Bronchial epithelial cell (primary cell): Measurements from ENCODE around the gene NHERF2. TPM values are rescaled to one million over a fixed set of nuclear protein-coding genes. Genes with fewer than 3 reads are reported as not detected.

Experiments used
- DNase-seq: peaks from one replicate; pipeline ENCODE4 v3.0.0-alpha.2; 2010; ENCODE audit warnings: low read depth
- FAIRE-seq: peaks from 2 replicates; lab custom pipeline; 2011; peaks lifted over from hg19 to GRCh38; lab: Jason Lieb, UNC
- H3K27me3 ChIP-seq: 2 replicates; pipeline ENCODE4 v1.5.1; 2011; ENCODE audit warnings: low read length; ENCODE audit not compliant: control insufficient read depth, insufficient read depth
- H3K36me3 ChIP-seq: 2 replicates; pipeline ENCODE4 v1.5.1; 2011; ENCODE audit warnings: low read length; ENCODE audit not compliant: control insufficient read depth, insufficient read depth
- H3K4me3 ChIP-seq: 2 replicates; pipeline ENCODE4 v1.5.1; 2011; ENCODE audit warnings: mild to moderate bottlenecking, low read depth, low read length, control low read depth
- total RNA-seq: library from RNA; depleted of rRNA; stranded (reverse); fragments of >200 nt; gene quantifications from 2 replicates; pipeline ENCODE4 v1.2.1, GENCODE V29; 2014
- TF ChIP-seq, protein P1 (sequence below): IDR thresholded peaks from 2 replicates; pipeline ENCODE4 v1.5.1; 2011; ENCODE audit warnings: mild to moderate bottlenecking, moderate library complexity, low read length, control low read depth, inconsistent platforms; ENCODE audit not compliant: insufficient read depth, severe bottlenecking

NHERF2 gene
- total RNA-seq, 1 donor from 2014 or later = 15.8 TPM

DNA sequence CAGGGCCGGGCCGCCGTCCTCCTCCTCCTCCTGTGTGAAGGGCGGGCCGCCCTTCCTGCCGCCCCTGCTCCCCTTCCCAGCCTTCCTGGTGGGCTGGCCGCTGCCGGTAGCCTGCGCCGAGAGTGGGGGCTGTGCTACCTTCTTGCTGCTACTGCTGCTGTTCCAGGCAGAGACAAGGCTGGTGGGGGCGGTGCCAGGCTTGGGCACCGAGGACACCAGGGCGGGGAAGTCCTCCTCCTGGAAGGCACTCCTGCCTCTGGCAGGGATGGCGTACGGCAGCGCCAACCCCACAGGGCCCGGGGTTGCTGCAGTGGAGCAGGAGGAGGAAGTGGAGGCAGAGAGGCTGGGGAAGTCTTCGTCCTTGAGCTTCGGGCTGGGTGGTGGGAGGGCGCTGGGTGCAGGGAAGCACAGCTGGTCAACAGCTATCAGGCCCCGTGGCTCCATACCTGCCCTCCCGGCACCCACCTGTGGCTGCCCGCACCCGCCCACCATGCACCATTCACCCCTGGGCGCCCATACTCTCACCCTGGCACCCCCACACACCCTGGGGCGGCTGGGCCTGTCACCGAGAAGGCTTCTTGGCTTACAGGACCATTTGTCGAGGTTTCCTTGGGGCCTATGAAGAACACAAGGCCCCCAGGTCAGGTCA, 26.7 kb upstream of the NHERF2 start:
- FAIRE-seq (no peak), DNase-seq (no peak)
- H3K27me3 ChIP-seq = no peaks in the 10 kb centered on the region
- peaks cover 54% of the 10 kb centered on the region for H3K36me3 ChIP-seq
- no peak overlapping the region for H3K4me3 ChIP-seq
- TF ChIP-seq, protein P1, sequence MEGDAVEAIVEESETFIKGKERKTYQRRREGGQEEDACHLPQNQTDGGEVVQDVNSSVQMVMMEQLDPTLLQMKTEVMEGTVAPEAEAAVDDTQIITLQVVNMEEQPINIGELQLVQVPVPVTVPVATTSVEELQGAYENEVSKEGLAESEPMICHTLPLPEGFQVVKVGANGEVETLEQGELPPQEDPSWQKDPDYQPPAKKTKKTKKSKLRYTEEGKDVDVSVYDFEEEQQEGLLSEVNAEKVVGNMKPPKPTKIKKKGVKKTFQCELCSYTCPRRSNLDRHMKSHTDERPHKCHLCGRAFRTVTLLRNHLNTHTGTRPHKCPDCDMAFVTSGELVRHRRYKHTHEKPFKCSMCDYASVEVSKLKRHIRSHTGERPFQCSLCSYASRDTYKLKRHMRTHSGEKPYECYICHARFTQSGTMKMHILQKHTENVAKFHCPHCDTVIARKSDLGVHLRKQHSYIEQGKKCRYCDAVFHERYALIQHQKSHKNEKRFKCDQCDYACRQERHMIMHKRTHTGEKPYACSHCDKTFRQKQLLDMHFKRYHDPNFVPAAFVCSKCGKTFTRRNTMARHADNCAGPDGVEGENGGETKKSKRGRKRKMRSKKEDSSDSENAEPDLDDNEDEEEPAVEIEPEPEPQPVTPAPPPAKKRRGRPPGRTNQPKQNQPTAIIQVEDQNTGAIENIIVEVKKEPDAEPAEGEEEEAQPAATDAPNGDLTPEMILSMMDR = no peak

DNA sequence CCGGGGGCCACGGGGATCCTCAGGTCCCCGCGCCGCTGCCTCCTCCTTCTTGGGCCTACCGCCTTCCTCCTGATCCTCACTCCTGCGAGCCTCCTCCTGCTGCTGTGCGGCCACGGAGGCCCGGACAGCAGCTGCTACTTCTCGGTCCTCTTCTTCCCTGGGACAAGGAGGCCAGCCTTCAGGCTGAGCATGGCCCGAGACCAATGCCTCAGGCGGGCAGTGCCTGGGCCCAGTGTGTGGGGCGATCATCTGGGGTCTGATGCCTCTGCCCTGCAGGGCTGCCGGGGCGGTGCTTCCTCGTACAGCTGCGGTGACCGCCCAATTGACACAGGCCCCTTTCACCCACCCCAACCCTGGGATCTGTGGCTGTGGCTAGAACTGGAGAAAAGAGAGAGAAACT, 25.7 kb upstream of the NHERF2 start:
- FAIRE-seq = no peak
- no peak overlapping the region for H3K4me3 ChIP-seq
- H3K36me3 ChIP-seq = peaks cover 63% of the 10 kb centered on the region
- TF ChIP-seq, protein P1 = no peak
- no peaks in the 10 kb centered on the region for H3K27me3 ChIP-seq
- DNase-seq = no peak

DNA sequence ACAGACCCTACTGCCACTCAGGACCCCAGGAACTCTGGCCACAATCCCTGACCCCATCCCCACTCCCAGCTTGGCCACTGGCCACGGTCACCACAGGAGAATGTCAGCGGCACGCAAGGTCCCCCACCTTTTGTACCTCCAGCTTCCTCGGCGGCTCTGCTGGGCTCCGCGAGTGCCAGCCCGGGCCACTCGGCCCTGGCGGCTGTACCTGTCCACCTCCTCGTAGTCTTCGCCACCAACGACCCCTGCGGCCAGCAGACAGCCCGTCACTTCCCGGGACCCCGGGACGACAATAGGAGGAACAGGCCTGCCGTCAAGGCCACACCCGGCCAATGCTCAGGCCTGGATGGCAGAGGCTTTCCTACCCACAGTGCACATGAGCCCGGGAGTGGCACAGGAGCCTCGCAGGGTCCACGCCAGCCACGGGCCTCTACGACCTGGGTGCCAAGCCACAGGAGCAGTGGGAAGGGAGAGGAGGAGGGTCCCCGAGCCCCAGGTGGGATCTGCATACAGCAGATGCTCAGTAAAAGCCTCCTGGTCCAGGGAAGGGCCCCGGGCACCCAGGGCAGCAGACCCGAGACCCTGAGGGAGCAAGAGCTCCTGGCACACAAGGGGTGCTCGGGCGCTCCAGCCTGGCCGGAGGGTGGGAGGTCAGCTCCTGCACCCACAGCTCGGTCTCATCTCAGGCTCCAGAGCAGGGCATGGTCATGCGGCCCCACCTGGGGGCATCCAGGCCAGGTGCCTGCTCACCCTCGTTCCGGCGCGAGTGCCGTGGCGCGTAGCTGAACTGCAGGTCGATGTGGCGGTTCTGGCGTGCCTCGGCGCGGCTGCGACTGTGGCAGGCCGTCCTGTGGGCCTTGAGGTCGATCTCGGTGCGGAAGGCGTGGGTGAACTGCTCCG, 25.0 kb upstream of the NHERF2 start:
- Histone ChIP-seq H3K27me3 (no peaks in the 10 kb centered on the region), H3K36me3 (peaks cover 64% of the 10 kb centered on the region), H3K4me3 (no peak overlapping the region)
- TF ChIP-seq, protein P1 = no peak
- FAIRE-seq (no peak), DNase-seq (no peak)

DNA sequence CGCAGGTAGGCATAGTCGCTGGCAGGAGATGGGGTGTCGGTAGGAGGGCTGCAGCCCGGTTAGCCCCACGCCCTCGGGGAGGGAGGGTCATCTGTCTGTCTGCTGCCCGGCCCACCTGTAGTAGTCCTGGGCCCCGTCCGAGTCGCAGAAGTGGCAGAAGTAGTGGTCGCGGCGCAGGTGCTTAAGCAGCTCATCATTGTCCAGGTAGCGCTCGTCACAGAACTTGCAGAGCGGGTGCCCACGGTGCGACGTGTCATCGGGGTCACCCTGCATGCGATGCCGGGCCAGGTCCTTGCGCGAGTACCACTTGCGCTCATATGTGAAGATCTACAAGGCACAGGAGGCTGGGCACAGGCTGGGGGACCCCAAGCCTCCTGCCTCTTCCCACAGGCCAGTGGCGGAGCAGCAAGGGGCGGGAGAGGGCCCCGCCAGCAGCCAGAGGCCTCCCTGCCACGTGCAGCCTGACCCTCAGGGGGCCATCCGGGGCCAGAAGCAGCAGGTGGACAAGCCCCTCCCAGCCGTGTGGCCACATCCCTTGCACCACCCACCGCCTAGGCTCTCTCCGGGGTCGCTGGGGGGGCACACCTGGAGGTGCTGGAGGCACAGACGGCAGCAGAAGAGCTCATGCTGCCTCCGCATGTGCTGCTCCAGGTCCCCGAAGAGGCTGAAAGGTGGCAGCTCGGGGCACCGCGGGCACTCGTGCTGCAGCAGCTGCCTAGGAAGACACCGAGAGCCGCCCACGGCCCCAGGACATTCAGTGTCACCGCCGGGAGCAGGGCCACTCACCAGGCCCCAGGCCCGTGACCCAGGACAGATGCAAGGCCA, 24.1 kb upstream of the NHERF2 start:
- Histone ChIP-seq H3K27me3 (no peaks in the 10 kb centered on the region), H3K36me3 (peaks cover 64% of the 10 kb centered on the region), H3K4me3 (no peak overlapping the region)
- no peak for DNase-seq
- TF ChIP-seq, protein P1 = no peak
- no peak for FAIRE-seq

DNA sequence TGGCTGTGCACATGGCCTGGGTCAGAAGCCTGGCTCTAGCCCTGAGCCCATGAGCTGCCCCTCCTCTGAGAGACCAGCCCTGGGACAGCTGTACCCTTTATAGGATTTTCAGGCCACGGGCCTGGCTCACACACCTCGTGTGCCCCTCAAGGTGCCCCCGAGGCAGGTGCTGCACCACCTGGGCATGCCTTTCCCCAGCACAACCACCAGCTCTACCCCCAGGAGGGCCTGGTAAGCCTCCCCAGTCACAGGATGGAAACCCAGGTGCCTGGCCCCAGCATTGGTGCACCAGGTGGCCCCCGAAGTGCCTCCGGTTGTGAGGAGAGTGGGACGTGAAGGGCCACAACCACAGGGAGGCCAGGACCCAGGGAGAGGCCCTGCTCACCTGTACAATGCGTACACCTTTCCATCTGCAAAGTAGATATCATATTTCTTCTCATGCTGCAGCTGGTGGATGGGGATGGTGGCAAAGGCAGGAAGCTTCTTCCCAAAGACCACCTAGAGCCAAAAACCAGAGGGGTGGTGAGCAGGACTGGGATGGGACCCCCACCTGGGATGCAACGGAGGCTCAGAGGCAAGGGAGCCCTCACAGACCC, 23.4 kb upstream of the NHERF2 start:
- DNase-seq (no peak), FAIRE-seq (peak; percentile 7)
- TF ChIP-seq, protein P1 = no peak
- Histone ChIP-seq H3K27me3 (no peaks in the 10 kb centered on the region), H3K36me3 (peaks cover 59% of the 10 kb centered on the region), H3K4me3 (no peak overlapping the region)
